T-helper 9 cell (primary cell): ENCODE measurements around the gene NME1.
"Not testable (repeated sequence)": the region's sequence is repeated elsewhere in the genome, so short reads cannot be mapped to it uniquely, and the experiment has no call there.

Source experiments
- DNase-seq: peaks from one replicate; pipeline ENCODE4 v3.0.0-alpha.2; 2020

The NME1 gene

GRCh38 chr17:51147650-51148049 is 5.7 kb upstream of the NME1 start:
- DNase-seq = no peak

- DNase-seq = no peak
Observed at GRCh38 chr17:51149163-51149562, 4.2 kb upstream of the NME1 start.

- DNase-seq = no peak
Observed at GRCh38 chr17:51150932-51151331, 2.4 kb upstream of the NME1 start.

GRCh38 chr17:51152766-51153209 is 571 bp upstream of the NME1 start:
- no peak for DNase-seq

GRCh38 chr17:51154176-51154575 is 817 bp downstream of the NME1 start:
- no peak for DNase-seq

GRCh38 chr17:51155416-51155815 is 2.1 kb downstream of the NME1 start:
- DNase-seq = no peak

- DNase-seq = no peak
Observed at GRCh38 chr17:51159604-51160003, 6.2 kb downstream of the NME1 start.

GRCh38 chr17:51161541-51161940 is 8.2 kb downstream of the NME1 start:
- no peak for DNase-seq

GRCh38 chr17:51164911-51165679 is 11.7 kb downstream of the NME1 start:
- no peak for DNase-seq

- peak; percentile 13 for DNase-seq
Observed at GRCh38 chr17:51165680-51166197, 12.4 kb downstream of the NME1 start.

GRCh38 chr17:51166198-51166986 is 13.0 kb downstream of the NME1 start, which contains the start of gene NME2:
NME2 (plus strand) TSS chr17:51166411; CDS start chr17:51166831, 420 bp downstream.
- peak; percentile 46 for DNase-seq

- DNase-seq = peak; percentile 63
Observed at GRCh38 chr17:51166987-51167931, 13.9 kb downstream of the NME1 start.

GRCh38 chr17:51169340-51169739 is 16.0 kb downstream of the NME1 start:
- no peak for DNase-seq

- DNase-seq = no peak
Observed at GRCh38 chr17:51170736-51171135, 17.4 kb downstream of the NME1 start.

- not testable (repeated sequence) for DNase-seq
Observed at GRCh38 chr17:51172030-51172429, 18.7 kb downstream of the NME1 start.

- DNase-seq = no peak
Observed at GRCh38 chr17:51180486-51180885, 27.1 kb downstream of the NME1 start.

- no peak for DNase-seq
Observed at GRCh38 chr17:51184124-51184523, 30.8 kb downstream of the NME1 start.

GRCh38 chr17:51185763-51186332 is 32.5 kb downstream of the NME1 start:
- no peak for DNase-seq

GRCh38 chr17:51188271-51188833 is 35.0 kb downstream of the NME1 start:
- DNase-seq = no peak

- DNase-seq = no peak
Observed at GRCh38 chr17:51189162-51189561, 35.8 kb downstream of the NME1 start.

GRCh38 chr17:51189628-51190027 is 36.3 kb downstream of the NME1 start:
- no peak for DNase-seq

- no peak for DNase-seq
Observed at GRCh38 chr17:51191895-51192294, 38.5 kb downstream of the NME1 start.
